GM18951 (cell line): ENCODE data around the gene RNASE2.

Experiments used
- POLR2A ChIP-seq: IDR thresholded peaks from 4 replicates; pipeline ENCODE4 v1.6.1; 2011; ENCODE audit warnings: mild to moderate bottlenecking; ENCODE audit not compliant: insufficient read length, insufficient read depth; ENCODE audit errors: extremely low read depth
- in situ Hi-C: fragments of 300-500 bp; cut with MboI; formaldehyde crosslinking; loops from one replicate; pipeline ENCODE4 v1.12.0; 2022; ENCODE audit warnings: low sequenced_read_pairs, mixed read lengths, inconsistent platforms; ENCODE audit not compliant: unreplicated experiment

Gene RNASE2

GRCh38 chr14:20997115-20997514 lies 41.8 kb downstream of the RNASE2 start:
- TF ChIP-seq POLR2A: no peak
- in situ Hi-C loops: no loop called here

GRCh38 chr14:20997564-20997963 lies 42.3 kb downstream of the RNASE2 start:
- in situ Hi-C loops: no loop called here
- no peak for TF ChIP-seq POLR2A

GRCh38 chr14:20998139-20998538 lies 42.9 kb downstream of the RNASE2 start:
- in situ Hi-C loops: no loop called here
- no peak for TF ChIP-seq POLR2A

- no peak for TF ChIP-seq POLR2A
- in situ Hi-C loops: no loop called here
These were observed 43.5 kb downstream of the RNASE2 start, which contains the start of gene SLC39A2 for GRCh38 chr14:20998674-20999366. TSS of gene SLC39A2 (plus strand) at chr14:20999293. CDS start at chr14:20999447, 154 bp downstream.

- in situ Hi-C loops: no loop called here
- no peak for TF ChIP-seq POLR2A
These were observed 44.3 kb downstream of the RNASE2 start for GRCh38 chr14:20999591-20999990.

- no peak for TF ChIP-seq POLR2A
- in situ Hi-C loops: no loop called here
These were observed 45.9 kb downstream of the RNASE2 start for GRCh38 chr14:21001218-21001617.

- no peak for TF ChIP-seq POLR2A
- in situ Hi-C loops: no loop called here
These were observed 48.6 kb downstream of the RNASE2 start for GRCh38 chr14:21003788-21004346.
